Measurements from ENCODE around the gene INHBE. TPM values are rescaled to one million over a fixed set of nuclear protein-coding genes. Genes with fewer than 3 reads are reported as not detected.

Gene INHBE
- total RNA-seq, 1 donor from 2014 or later = not detected

DNA sequence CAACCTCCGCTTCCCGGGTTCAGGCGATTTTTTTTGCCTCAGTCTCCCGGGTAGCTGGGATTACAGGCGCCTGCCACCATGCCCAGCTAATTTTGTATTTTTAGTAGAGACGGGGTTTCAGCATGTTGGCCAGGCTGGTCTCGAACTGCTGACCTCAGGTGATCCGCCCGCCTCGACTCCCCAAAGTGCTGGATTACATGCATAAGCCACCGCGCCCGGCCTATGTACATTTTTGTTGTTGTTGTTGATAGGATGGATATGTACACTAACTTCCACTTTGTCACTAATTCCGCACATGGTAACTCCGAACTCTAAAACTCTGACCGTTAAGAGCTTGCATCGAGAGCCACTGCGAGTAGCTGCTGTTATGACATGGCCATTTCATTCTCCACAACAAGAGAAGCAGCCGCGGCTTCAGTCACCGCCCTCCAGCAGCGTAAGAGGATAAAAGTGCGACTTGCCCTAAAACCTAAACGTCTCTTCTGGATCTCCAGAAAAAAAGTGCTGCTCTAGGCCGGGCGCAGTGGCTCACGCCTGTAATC, 32.0 kb downstream of the INHBE start:
- Histone ChIP-seq H3K27ac (replicated peaks) (peak overlapping the region; percentile 78), H3K4me1 (peaks cover 25% of the 10 kb centered on the region), H3K27me3 (ENCODE audit: low read depth) (peaks cover 12% of the 10 kb centered on the region), H3K36me3 (peaks cover 33% of the 10 kb centered on the region), H3K9me3 (replicated peaks) (no peaks in the 10 kb centered on the region), H3K4me3 (peak overlapping the region; percentile 98)
- intact Hi-C loops (cut with micrococcal nuclease) = no loop called here
- no peak for TF ChIP-seq CTCF (IDR thresholded peaks at IDR 0.05; ENCODE audit: borderline replicate concordance)
- no peak for DNase-seq

DNA sequence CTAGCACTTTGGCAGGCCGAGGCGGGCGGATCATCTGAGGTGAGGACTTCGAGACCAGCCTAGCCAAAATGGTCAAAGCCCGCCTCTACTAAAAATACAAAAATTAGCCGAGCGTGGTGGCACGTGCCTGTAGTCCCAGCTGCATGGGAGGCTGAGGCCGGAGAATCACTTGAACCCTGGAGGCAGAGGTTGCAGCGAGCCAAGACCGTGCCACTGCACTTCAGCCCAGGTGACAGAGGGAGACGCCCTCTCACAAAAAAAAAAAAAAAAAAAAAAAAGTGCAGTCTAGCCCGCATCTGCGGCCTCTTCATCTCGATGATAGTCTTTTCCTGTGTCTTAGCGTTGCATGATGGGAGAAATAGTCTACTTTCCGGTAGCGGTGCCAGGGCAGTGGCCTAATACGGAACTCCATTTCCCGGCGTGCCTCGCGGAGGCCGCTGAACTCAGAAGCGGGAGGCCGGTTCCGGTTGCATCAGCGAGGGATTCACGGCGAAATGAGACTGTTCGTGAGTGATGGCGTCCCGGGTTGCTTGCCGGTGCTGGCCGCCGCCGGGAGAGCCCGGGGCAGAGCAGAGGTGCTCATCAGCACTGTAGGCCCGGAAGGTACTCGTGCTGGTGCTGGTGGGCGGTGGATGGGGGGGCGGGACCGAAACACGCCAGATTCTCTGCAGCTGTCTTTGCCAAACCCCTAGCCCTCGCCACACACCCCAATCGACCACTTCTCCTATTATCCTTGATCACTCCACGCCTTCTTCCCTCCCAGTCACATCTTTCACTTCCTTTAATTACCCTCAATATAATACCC, 32.7 kb downstream of the INHBE start, which contains the start of gene MARS1:
Gene MARS1 (plus strand): TSS at position 472 of the 805 bp plus-strand sequence. CDS start 23 bp downstream, at position 495.
- intact Hi-C loops (cut with micrococcal nuclease) = no loop called here

GRCh38 chr12:57488402-57489156, 33.5 kb downstream of the INHBE start:
- H3K4me1 ChIP-seq = peaks cover 25% of the 10 kb centered on the region
- H3K9me3 ChIP-seq (replicated peaks) = no peaks in the 10 kb centered on the region
- intact Hi-C loops (cut with micrococcal nuclease) = no loop called here
- H3K4me3 ChIP-seq = peak overlapping the region; percentile 98
- DNase-seq = no peak
- no peak for TF ChIP-seq CTCF (IDR thresholded peaks at IDR 0.05; ENCODE audit: borderline replicate concordance)
- peaks cover 42% of the 10 kb centered on the region for H3K36me3 ChIP-seq
- no peaks in the 10 kb centered on the region for H3K27me3 ChIP-seq (ENCODE audit: low read depth)
- peak overlapping the region; percentile 78 for H3K27ac ChIP-seq (replicated peaks)

More for the DNA sequence above, 32.7 kb downstream of the INHBE start, which contains the start of gene MARS1:
- H3K9me3 ChIP-seq (replicated peaks) = no peaks in the 10 kb centered on the region
- peak; percentile 93 for DNase-seq
- peaks cover 25% of the 10 kb centered on the region for H3K4me1 ChIP-seq
- no peak for TF ChIP-seq CTCF (IDR thresholded peaks at IDR 0.05; ENCODE audit: borderline replicate concordance)
- H3K4me3 ChIP-seq = peak within 1 kb of the TSS; percentile 98
- H3K27ac ChIP-seq (replicated peaks) = peak within 1 kb of the TSS; percentile 78
- peaks cover 40% of the 10 kb centered on the region for H3K36me3 ChIP-seq
- peaks cover 5% of the 10 kb centered on the region for H3K27me3 ChIP-seq (ENCODE audit: low read depth)

GRCh38 chr12:57489157-57489641, 34.1 kb downstream of the INHBE start:
- Histone ChIP-seq H3K9me3 (replicated peaks) (no peaks in the 10 kb centered on the region), H3K4me1 (peaks cover 25% of the 10 kb centered on the region), H3K27me3 (ENCODE audit: low read depth) (no peaks in the 10 kb centered on the region), H3K4me3 (peak overlapping the region; percentile 98), H3K27ac (replicated peaks) (no peak overlapping the region), H3K36me3 (peaks cover 46% of the 10 kb centered on the region)
- no peak for DNase-seq
- TF ChIP-seq CTCF (IDR thresholded peaks at IDR 0.05; ENCODE audit: borderline replicate concordance) = no peak
- intact Hi-C loops (cut with micrococcal nuclease) = no loop called here

GRCh38 chr12:57490126-57490525, 35.0 kb downstream of the INHBE start:
- Histone ChIP-seq H3K36me3 (peaks cover 46% of the 10 kb centered on the region), H3K4me3 (no peak overlapping the region), H3K27me3 (ENCODE audit: low read depth) (no peaks in the 10 kb centered on the region), H3K27ac (replicated peaks) (no peak overlapping the region), H3K9me3 (replicated peaks) (no peaks in the 10 kb centered on the region), H3K4me1 (peaks cover 25% of the 10 kb centered on the region)
- intact Hi-C loops (cut with micrococcal nuclease) = no loop called here
- DNase-seq = no peak
- no peak for TF ChIP-seq CTCF (IDR thresholded peaks at IDR 0.05; ENCODE audit: borderline replicate concordance)

Data from left ventricle myocardium inferior (tissue), 1 donor.